Adrenal gland (tissue), 5 donors: ENCODE data around the gene CHSY3.

Experiments used
- CTCF ChIP-seq, 6 experiments: fragments of 450-650 bp in 4 of 6; fragments of 200-600 bp in 2 of 6; sonication (generic) in 1 of 6; IDR thresholded peaks; 1 replicate in 5 of 6; 2 replicates in 1 of 6; pipeline versions ENCODE4 v1.5.1 to v1.8.0; 2016 to 2021; ENCODE audit warnings: antibody characterized with exemption in 6 of 6, mild to moderate bottlenecking in 2 of 6, moderate library complexity in 1 of 6
- POLR2A ChIP-seq, 2 donors: fragments of 450-650 bp; IDR thresholded peaks; one replicate each; pipeline ENCODE4 v1.6.1; 2017; ENCODE audit warnings: antibody characterized with exemption in 2 of 2, mild to moderate bottlenecking in 2 of 2, moderate library complexity in 1 of 2
- donor health status: DM: no; HTN: no; CAD: no.

DNA sequence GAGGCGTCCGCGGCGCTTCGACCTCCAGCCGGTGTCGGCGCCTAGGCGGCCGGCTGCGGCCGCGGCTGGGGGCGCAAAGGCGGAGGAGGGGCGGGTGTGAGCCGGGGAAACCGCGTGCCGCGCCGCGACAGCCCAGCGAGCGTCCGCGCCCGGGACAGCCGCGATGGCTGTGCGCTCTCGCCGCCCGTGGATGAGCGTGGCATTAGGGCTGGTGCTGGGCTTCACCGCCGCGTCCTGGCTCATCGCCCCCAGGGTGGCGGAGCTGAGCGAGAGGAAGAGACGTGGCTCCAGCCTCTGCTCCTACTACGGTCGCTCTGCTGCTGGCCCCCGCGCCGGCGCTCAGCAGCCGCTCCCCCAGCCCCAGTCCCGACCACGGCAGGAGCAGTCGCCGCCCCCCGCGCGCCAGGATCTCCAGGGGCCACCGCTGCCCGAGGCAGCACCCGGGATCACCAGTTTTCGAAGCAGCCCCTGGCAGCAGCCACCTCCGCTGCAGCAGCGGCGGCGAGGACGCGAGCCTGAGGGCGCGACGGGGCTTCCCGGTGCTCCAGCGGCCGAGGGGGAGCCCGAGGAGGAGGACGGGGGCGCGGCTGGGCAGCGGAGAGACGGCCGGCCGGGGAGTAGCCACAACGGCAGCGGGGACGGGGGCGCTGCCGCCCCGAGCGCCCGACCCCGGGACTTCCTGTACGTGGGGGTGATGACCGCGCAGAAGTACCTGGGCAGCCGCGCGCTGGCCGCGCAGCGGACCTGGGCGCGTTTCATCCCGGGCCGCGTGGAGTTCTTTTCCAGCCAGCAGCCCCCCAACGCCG lies 605 bp downstream of the CHSY3 start:
- TF ChIP-seq POLR2A (IDR thresholded peaks at IDR 0.05) = no peak
- no peak for TF ChIP-seq CTCF (IDR thresholded peaks at IDR 0.05)
